DOHH2 (cell line): ENCODE results near the gene PDHX.

Experiments
- CTCF ChIP-seq: fragments of 200-600 bp; sonication (generic); IDR thresholded peaks from one replicate; pipeline ENCODE4 v1.5.1; 2014; ENCODE audit warnings: antibody characterized with exemption, mild to moderate bottlenecking, low read depth, low read length; ENCODE audit not compliant: poor library complexity, severe bottlenecking
- EZH2phosphoT487 ChIP-seq: fragments of 200-600 bp; sonication (generic); IDR thresholded peaks from 2 replicates; pipeline ENCODE4 v1.6.1; 2017; ENCODE audit warnings: borderline replicate concordance, mild to moderate bottlenecking, antibody characterized with exemption, low read length, moderate library complexity, mixed read lengths

GRCh38 chr11:34928960-34929680, 12.7 kb downstream of the PDHX start:
- TF ChIP-seq CTCF (no peak), EZH2phosphoT487 (no peak)
